ENCODE data around the gene RNF217. TPM values are rescaled to one million over a fixed set of nuclear protein-coding genes. Genes with fewer than 3 reads are reported as not detected.

Gene RNF217
- total RNA-seq, 1 donor from 2014 or later = 8.7 TPM

- H3K4me1 Mint-ChIP-seq = no peaks in the 10 kb centered on the region
- no peak for DNase-seq (ENCODE audit: low read depth, low spot score)
- H3K9me3 Mint-ChIP-seq = no peaks in the 10 kb centered on the region
- no peak overlapping the region for H3K4me3 Mint-ChIP-seq
- H3K27me3 Mint-ChIP-seq (ENCODE audit: low read depth) = no peaks in the 10 kb centered on the region
- H3K36me3 Mint-ChIP-seq (ENCODE audit: low read depth) = peaks cover 6% of the 10 kb centered on the region
- no peak overlapping the region for H3K27ac Mint-ChIP-seq (ENCODE audit: unreplicated experiment)
- no peak for TF ChIP-seq CTCF (conservative IDR thresholded peaks at IDR 0.05)
Observed at GRCh38 chr6:125083684-125083990, 121.4 kb downstream of the RNF217 start.

- Mint-ChIP-seq H3K27ac (ENCODE audit: unreplicated experiment) (no peak overlapping the region), H3K4me1 (no peaks in the 10 kb centered on the region), H3K9me3 (no peaks in the 10 kb centered on the region), H3K27me3 (ENCODE audit: low read depth) (no peaks in the 10 kb centered on the region), H3K4me3 (no peak overlapping the region), H3K36me3 (ENCODE audit: low read depth) (peaks cover 6% of the 10 kb centered on the region)
- TF ChIP-seq CTCF (conservative IDR thresholded peaks at IDR 0.05) = no peak
- no peak for DNase-seq (ENCODE audit: low read depth, low spot score)
Observed at GRCh38 chr6:125086716-125087115, 124.5 kb downstream of the RNF217 start.

GRCh38 chr6:125088963-125089362 is 126.7 kb downstream of the RNF217 start:
- Mint-ChIP-seq H3K36me3 (ENCODE audit: low read depth) (no peaks in the 10 kb centered on the region), H3K27me3 (ENCODE audit: low read depth) (no peaks in the 10 kb centered on the region), H3K27ac (ENCODE audit: unreplicated experiment) (no peak overlapping the region), H3K4me3 (no peak overlapping the region), H3K9me3 (no peaks in the 10 kb centered on the region), H3K4me1 (no peaks in the 10 kb centered on the region)
- no peak for TF ChIP-seq CTCF (conservative IDR thresholded peaks at IDR 0.05)
- no peak for DNase-seq (ENCODE audit: low read depth, low spot score)

GRCh38 chr6:125094563-125094962 is 132.3 kb downstream of the RNF217 start:
- peak overlapping the region; percentile 1 for H3K27ac Mint-ChIP-seq (ENCODE audit: unreplicated experiment)
- no peaks in the 10 kb centered on the region for H3K27me3 Mint-ChIP-seq (ENCODE audit: low read depth)
- no peak for DNase-seq (ENCODE audit: low read depth, low spot score)
- peaks cover 10% of the 10 kb centered on the region for H3K4me1 Mint-ChIP-seq
- H3K9me3 Mint-ChIP-seq = no peaks in the 10 kb centered on the region
- H3K36me3 Mint-ChIP-seq (ENCODE audit: low read depth) = no peaks in the 10 kb centered on the region
- no peak overlapping the region for H3K4me3 Mint-ChIP-seq
- no peak for TF ChIP-seq CTCF (conservative IDR thresholded peaks at IDR 0.05)

GRCh38 chr6:125095580-125096301 is 133.5 kb downstream of the RNF217 start:
- TF ChIP-seq CTCF (conservative IDR thresholded peaks at IDR 0.05) = no peak
- Mint-ChIP-seq H3K36me3 (ENCODE audit: low read depth) (no peaks in the 10 kb centered on the region), H3K4me3 (no peak overlapping the region), H3K27ac (ENCODE audit: unreplicated experiment) (no peak overlapping the region), H3K27me3 (ENCODE audit: low read depth) (peaks cover 4% of the 10 kb centered on the region), H3K9me3 (no peaks in the 10 kb centered on the region), H3K4me1 (peaks cover 16% of the 10 kb centered on the region)
- DNase-seq (ENCODE audit: low read depth, low spot score) = no peak
